GM13977 (cell line): ENCODE measurements around the gene COL6A1.

Experiments used
- DNase-seq: peaks from one replicate; pipeline ENCODE4 v3.0.0; 2012; ENCODE audit warnings: low spot score
- CTCF ChIP-seq: IDR thresholded peaks from 2 replicates; pipeline ENCODE4 v1.5.1; 2012; ENCODE audit warnings: mild to moderate bottlenecking, control low read depth; ENCODE audit not compliant: insufficient read depth; ENCODE audit errors: extremely low read depth, missing control alignments
- in situ Hi-C: fragments of 300-500 bp; cut with MboI; formaldehyde crosslinking; loops from one replicate; pipeline ENCODE4 v1.12.0; 2022; ENCODE audit warnings: low sequenced_read_pairs, low pct_unique_long_range_greater_than_20kb, mixed read lengths, inconsistent platforms; ENCODE audit not compliant: unreplicated experiment

The COL6A1 gene

GRCh38 chr21:46017148-46017547 lies 35.6 kb downstream of the COL6A1 start:
- no peak for DNase-seq
- in situ Hi-C loops, result no loop called here
- no peak for TF ChIP-seq CTCF

- TF ChIP-seq CTCF, result no peak
- in situ Hi-C loops, result no loop called here
- no peak for DNase-seq
These were observed 36.1 kb downstream of the COL6A1 start for GRCh38 chr21:46017695-46018094.

GRCh38 chr21:46018615-46019014 lies 37.0 kb downstream of the COL6A1 start:
- no peak for TF ChIP-seq CTCF
- in situ Hi-C loops, result no loop called here
- no peak for DNase-seq

GRCh38 chr21:46020581-46020980 lies 39.0 kb downstream of the COL6A1 start:
- in situ Hi-C loops, result no loop called here
- DNase-seq, result no peak
- no peak for TF ChIP-seq CTCF

GRCh38 chr21:46021398-46021797 lies 39.8 kb downstream of the COL6A1 start:
- TF ChIP-seq CTCF, result no peak
- in situ Hi-C loops, result no loop called here

GRCh38 chr21:46021978-46022544 lies 40.5 kb downstream of the COL6A1 start:
- TF ChIP-seq CTCF, result no peak
- no peak for DNase-seq
- in situ Hi-C loops, result no loop called here

More at GRCh38 chr21:46021398-46021797, 39.8 kb downstream of the COL6A1 start:
- DNase-seq, result no peak
